Activated CD8-positive, alpha-beta memory T cell treated with anti-CD3 and anti-CD28 coated beads, Interleukin-2, amount 50 U/mL, for 24 hours (primary cell): ENCODE measurements around the gene FPR2.
"Not testable (repeated sequence)": the region's sequence is repeated elsewhere in the genome, so short reads cannot be mapped to it uniquely, and the experiment has no call there.

Source experiments
- DNase-seq: peaks from one replicate; pipeline ENCODE4 v3.0.0-alpha.2; 2020; ENCODE audit errors: extremely low read depth

Gene FPR2

GRCh38 chr19:51760697-51761356 is at the start of gene FPR2:
Gene FPR2 (plus strand): TSS chr19:51761180. CDS start chr19:51768659, 7,479 bp downstream.
- DNase-seq = no peak

- no peak for DNase-seq
Observed at GRCh38 chr19:51711702-51712101, 49.3 kb upstream of the FPR2 start.

GRCh38 chr19:51712461-51713081 is 48.4 kb upstream of the FPR2 start:
- DNase-seq = no peak

GRCh38 chr19:51713319-51714285 is 47.4 kb upstream of the FPR2 start:
- DNase-seq = no peak

GRCh38 chr19:51714848-51715247 is 46.1 kb upstream of the FPR2 start:
- DNase-seq = no peak

GRCh38 chr19:51715850-51716249 is 45.1 kb upstream of the FPR2 start:
- DNase-seq = no peak

GRCh38 chr19:51716925-51717324 is 44.1 kb upstream of the FPR2 start:
- DNase-seq = no peak

- no peak for DNase-seq
Observed at GRCh38 chr19:51719251-51719988, 41.6 kb upstream of the FPR2 start.

GRCh38 chr19:51721905-51722304 is 39.1 kb upstream of the FPR2 start:
- no peak for DNase-seq

GRCh38 chr19:51722492-51722891 is 38.5 kb upstream of the FPR2 start:
- no peak for DNase-seq

- no peak for DNase-seq
Observed at GRCh38 chr19:51724543-51724942, 36.4 kb upstream of the FPR2 start.

- DNase-seq = no peak
Observed at GRCh38 chr19:51726049-51726448, 34.9 kb upstream of the FPR2 start.

GRCh38 chr19:51727349-51727880 is 33.6 kb upstream of the FPR2 start:
- no peak for DNase-seq

- no peak for DNase-seq
Observed at GRCh38 chr19:51729781-51730180, 31.2 kb upstream of the FPR2 start.

GRCh38 chr19:51733742-51734522 is 27.0 kb upstream of the FPR2 start:
- DNase-seq = no peak

GRCh38 chr19:51735759-51736449 is 25.1 kb upstream of the FPR2 start:
- no peak for DNase-seq

GRCh38 chr19:51737389-51737788 is 23.6 kb upstream of the FPR2 start:
- DNase-seq = no peak

GRCh38 chr19:51737924-51738323 is 23.1 kb upstream of the FPR2 start:
- no peak for DNase-seq

- not testable (repeated sequence) for DNase-seq
Observed at GRCh38 chr19:51738523-51738922, 22.5 kb upstream of the FPR2 start.
